ENCODE data around the gene RELN. TPM values are rescaled to one million over a fixed set of nuclear protein-coding genes. Genes with fewer than 3 reads are reported as not detected.

The RELN gene
- total RNA-seq, 1 experiment from 2014 or later = 0.02 TPM

- H3K23me2 ChIP-seq (ENCODE audit: insufficient read length, low read depth, low read length, poor library complexity, severe bottlenecking) = no peaks in the 10 kb centered on the region
- no peak overlapping the region for H3K27ac ChIP-seq (ENCODE audit: insufficient read length, low read depth, low read length)
- H2BK12ac ChIP-seq (ENCODE audit: insufficient read length, low read depth, low read length) = no peak overlapping the region
- H3K4ac ChIP-seq (ENCODE audit: low read depth, low read length) = no peak overlapping the region
- no peak overlapping the region for H3K4me2 ChIP-seq (ENCODE audit: insufficient read depth, insufficient read length, low read length)
- no peak overlapping the region for H3K9ac ChIP-seq (ENCODE audit: extremely low read depth, insufficient read length, low read length)
- H3K18ac ChIP-seq (ENCODE audit: insufficient read length, low read depth, low read length) = no peak overlapping the region
- TF ChIP-seq CTCF (conservative IDR thresholded peaks at IDR 0.05) = no peak
- no peaks in the 10 kb centered on the region for H3K4me1 ChIP-seq (ENCODE audit: insufficient read depth, low read length)
- H3T11ph ChIP-seq (ENCODE audit: low read length) = no peak overlapping the region
- H3K14ac ChIP-seq (ENCODE audit: insufficient read depth, low read length) = no peak overlapping the region
- no peak overlapping the region for H2BK15ac ChIP-seq (ENCODE audit: low read depth, low read length)
- Mint-ChIP-seq H3K36me3 (ENCODE audit: insufficient read depth in 1 of 3, low read depth in 3 of 3) (no peaks in the 10 kb centered on the region), H3K27me3 (ENCODE audit: low read depth) (no peaks in the 10 kb centered on the region), H3K9me3 (no peaks in the 10 kb centered on the region), H3K4me1 (no peaks in the 10 kb centered on the region), H3K4me3 (no peak overlapping the region), H3K27ac (no peak overlapping the region)
- no peak overlapping the region for H4K5ac ChIP-seq (ENCODE audit: insufficient read length, low read depth, low read length)
- H3K79me1 ChIP-seq (ENCODE audit: insufficient read depth, low read depth, low read length, poor library complexity, severe bottlenecking) = no peaks in the 10 kb centered on the region
- H4K20me1 ChIP-seq (ENCODE audit: control insufficient read depth, insufficient read depth, insufficient read length) = no peaks in the 10 kb centered on the region
- no peak overlapping the region for H4K8ac ChIP-seq (replicated peaks; ENCODE audit: insufficient read length, low read depth, low read length)
- no peak overlapping the region for H2AFZ ChIP-seq (ENCODE audit: low read length)
- H2AK5ac ChIP-seq (ENCODE audit: insufficient read length, low read length) = no peak overlapping the region
- H3K27me3 ChIP-seq (ENCODE audit: insufficient read depth, low read length) = no peaks in the 10 kb centered on the region
- no peaks in the 10 kb centered on the region for H3K9me3 ChIP-seq (ENCODE audit: control insufficient read depth, low read depth, low read length)
- H2BK20ac ChIP-seq (ENCODE audit: low read depth, low read length, poor library complexity, severe bottlenecking) = no peak overlapping the region
- no peak overlapping the region for H3K56ac ChIP-seq (ENCODE audit: insufficient read length, low read depth, low read length)
- H3K79me2 ChIP-seq (ENCODE audit: insufficient read depth, low read length) = no peaks in the 10 kb centered on the region
- no peak overlapping the region for H4K91ac ChIP-seq (ENCODE audit: insufficient read length, low read depth, low read length)
- H2BK5ac ChIP-seq (ENCODE audit: insufficient read length, low read length) = no peak overlapping the region
- WGBS (ENCODE audit: extremely low coverage, insufficient read length, low lambda C conversion rate) = no CpG with 5 or more reads among the region's 5 CpGs
- no peak overlapping the region for H3K23ac ChIP-seq (ENCODE audit: insufficient read length, low read depth, low read length)
- no peak for DNase-seq
- H2BK120ac ChIP-seq (ENCODE audit: low read depth, low read length, poor library complexity, severe bottlenecking) = no peak overlapping the region
Measured at GRCh38 chr7:103636153-103636552, 353.3 kb downstream of the RELN start.

All from H9 (cell line).